ENCODE measurements around the gene ZNF155. TPM values are rescaled to one million over a fixed set of nuclear protein-coding genes. Genes with fewer than 3 reads are reported as not detected.

ZNF155 gene
- total RNA-seq, 1 experiment from 2014 or later = 10.1 TPM

DNA sequence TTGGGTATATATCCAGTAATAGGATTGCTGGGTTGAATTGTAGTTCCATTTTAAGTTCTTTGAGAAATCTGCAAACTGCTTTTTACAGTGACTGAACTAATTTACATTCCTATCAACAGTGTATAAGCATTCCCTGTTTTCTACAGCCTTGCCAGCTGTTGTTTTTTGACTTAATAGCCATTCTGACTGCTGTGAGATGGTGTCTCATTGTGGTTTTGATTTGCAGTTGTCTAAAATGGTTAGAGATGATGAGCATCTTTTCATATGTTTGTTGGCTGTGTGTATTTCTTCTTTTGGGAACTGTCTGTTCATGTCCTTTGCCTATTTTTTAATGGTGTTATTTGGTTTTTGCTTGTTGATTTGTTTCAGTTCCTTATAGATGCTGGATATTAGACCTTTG lies 37.2 kb downstream of the ZNF155 start:
- H2BK120ac ChIP-seq (ENCODE audit: low read depth, low read length, poor library complexity, severe bottlenecking) = no peak overlapping the region
- H3K18ac ChIP-seq (ENCODE audit: insufficient read length, low read depth, low read length) = no peak overlapping the region
- no peak overlapping the region for H2AFZ ChIP-seq (ENCODE audit: low read length)
- H2BK20ac ChIP-seq (ENCODE audit: low read depth, low read length, poor library complexity, severe bottlenecking) = no peak overlapping the region
- Mint-ChIP-seq H3K36me3 (ENCODE audit: insufficient read depth in 1 of 3, low read depth in 3 of 3) (peaks cover 0 to 5% (median 2%) of the 10 kb centered on the region in 3 experiments; a peak in 3 of 7 replicates), H3K9me3 (peaks cover 13 to 43% of the 10 kb centered on the region in 2 experiments), H3K27ac (no peak overlapping the region), H3K4me3 (no peak overlapping the region), H3K4me1 (peaks cover 10 to 11% of the 10 kb centered on the region in 2 experiments), H3K27me3 (ENCODE audit: low read depth) (peaks cover 12% of the 10 kb centered on the region)
- no peaks in the 10 kb centered on the region; the same call in 1 of the 2 replicates for H3K79me2 ChIP-seq (ENCODE audit: insufficient read depth, low read length)
- H3K27me3 ChIP-seq (ENCODE audit: insufficient read depth, low read length) = no peaks in the 10 kb centered on the region
- no peak overlapping the region for H3K23ac ChIP-seq (ENCODE audit: insufficient read length, low read depth, low read length)
- no peak overlapping the region for H3K56ac ChIP-seq (ENCODE audit: insufficient read length, low read depth, low read length)
- no peak overlapping the region for H2BK12ac ChIP-seq (ENCODE audit: insufficient read length, low read depth, low read length)
- no peak overlapping the region for H2BK15ac ChIP-seq (ENCODE audit: low read depth, low read length)
- H3K23me2 ChIP-seq (ENCODE audit: insufficient read length, low read depth, low read length, poor library complexity, severe bottlenecking) = peaks cover 7% of the 10 kb centered on the region
- H3K27ac ChIP-seq (ENCODE audit: insufficient read length, low read depth, low read length) = no peak overlapping the region
- H3T11ph ChIP-seq (ENCODE audit: low read length) = no peak overlapping the region
- no peak overlapping the region for H4K91ac ChIP-seq (ENCODE audit: insufficient read length, low read depth, low read length)
- H2BK5ac ChIP-seq (ENCODE audit: insufficient read length, low read length) = no peak overlapping the region
- no peak overlapping the region for H4K5ac ChIP-seq (ENCODE audit: insufficient read length, low read depth, low read length)
- H3K79me1 ChIP-seq (ENCODE audit: insufficient read depth, low read depth, low read length, poor library complexity, severe bottlenecking) = no peaks in the 10 kb centered on the region
- no peak for DNase-seq
- peaks cover 4% of the 10 kb centered on the region for H3K9me3 ChIP-seq (ENCODE audit: control insufficient read depth, low read depth, low read length)
- TF ChIP-seq, protein P1, sequence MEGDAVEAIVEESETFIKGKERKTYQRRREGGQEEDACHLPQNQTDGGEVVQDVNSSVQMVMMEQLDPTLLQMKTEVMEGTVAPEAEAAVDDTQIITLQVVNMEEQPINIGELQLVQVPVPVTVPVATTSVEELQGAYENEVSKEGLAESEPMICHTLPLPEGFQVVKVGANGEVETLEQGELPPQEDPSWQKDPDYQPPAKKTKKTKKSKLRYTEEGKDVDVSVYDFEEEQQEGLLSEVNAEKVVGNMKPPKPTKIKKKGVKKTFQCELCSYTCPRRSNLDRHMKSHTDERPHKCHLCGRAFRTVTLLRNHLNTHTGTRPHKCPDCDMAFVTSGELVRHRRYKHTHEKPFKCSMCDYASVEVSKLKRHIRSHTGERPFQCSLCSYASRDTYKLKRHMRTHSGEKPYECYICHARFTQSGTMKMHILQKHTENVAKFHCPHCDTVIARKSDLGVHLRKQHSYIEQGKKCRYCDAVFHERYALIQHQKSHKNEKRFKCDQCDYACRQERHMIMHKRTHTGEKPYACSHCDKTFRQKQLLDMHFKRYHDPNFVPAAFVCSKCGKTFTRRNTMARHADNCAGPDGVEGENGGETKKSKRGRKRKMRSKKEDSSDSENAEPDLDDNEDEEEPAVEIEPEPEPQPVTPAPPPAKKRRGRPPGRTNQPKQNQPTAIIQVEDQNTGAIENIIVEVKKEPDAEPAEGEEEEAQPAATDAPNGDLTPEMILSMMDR (conservative IDR thresholded peaks at IDR 0.05) = no peak
- no peak overlapping the region for H3K4me2 ChIP-seq (ENCODE audit: insufficient read depth, insufficient read length, low read length)
- no peaks in the 10 kb centered on the region for H4K20me1 ChIP-seq (ENCODE audit: control insufficient read depth, insufficient read depth, insufficient read length)
- no peak overlapping the region for H3K9ac ChIP-seq (ENCODE audit: extremely low read depth, insufficient read length, low read length)
- H3K14ac ChIP-seq (ENCODE audit: insufficient read depth, low read length) = no peak overlapping the region
- H4K8ac ChIP-seq (replicated peaks; ENCODE audit: insufficient read length, low read depth, low read length) = no peak overlapping the region
- no peak overlapping the region for H3K4ac ChIP-seq (ENCODE audit: low read depth, low read length)
- H2AK5ac ChIP-seq (ENCODE audit: insufficient read length, low read length) = no peak overlapping the region
- H3K4me1 ChIP-seq (ENCODE audit: insufficient read depth, low read length) = no peaks in the 10 kb centered on the region; the same call in 1 of the 2 replicates
